AG04449 (cell line): ENCODE results near the gene DOK4.
"Not testable (repeated sequence)": the region's sequence is repeated elsewhere in the genome, so short reads cannot be mapped to it uniquely, and the experiment has no call there.

Source experiments
- CTCF ChIA-PET: fragments of 350-600 bp; formaldehyde crosslinking; extraction: SDS; loops from one replicate; lab custom pipeline; 2021; ENCODE audit warnings: antibody characterized with exemption; lab: Yijun Ruan, JAX
- POLR2A ChIA-PET: fragments of 400-600, 350-600 bp; formaldehyde crosslinking; extraction: SDS; loops from one replicate; lab custom pipeline; 2020; ENCODE audit warnings: antibody characterized with exemption, inconsistent platforms; lab: Yijun Ruan, JAX
- DNase-seq: peaks from one replicate; pipeline ENCODE4 v3.0.0-alpha.2; 2010; ENCODE audit warnings: low read depth, low spot score
- H3K4me3 ChIP-seq: 2 replicates; pipeline ENCODE4 v1.5.1; 2011; ENCODE audit warnings: low read depth, mild to moderate bottlenecking, control low read depth, low read length
- TF ChIP-seq, protein P1 (sequence below): IDR thresholded peaks from one replicate; pipeline ENCODE4 v1.5.1; 2011; ENCODE audit warnings: mild to moderate bottlenecking, moderate library complexity, low read length, control low read depth, inconsistent platforms; ENCODE audit not compliant: insufficient read depth; ENCODE audit errors: missing control alignments

The DOK4 gene

GRCh38 chr16:57445510-57445909 is 40.8 kb downstream of the DOK4 start:
- POLR2A ChIA-PET, result no interaction called here

GRCh38 chr16:57444711-57445110 is 41.6 kb downstream of the DOK4 start:
- POLR2A ChIA-PET, result no interaction called here
- TF ChIP-seq, protein P1, sequence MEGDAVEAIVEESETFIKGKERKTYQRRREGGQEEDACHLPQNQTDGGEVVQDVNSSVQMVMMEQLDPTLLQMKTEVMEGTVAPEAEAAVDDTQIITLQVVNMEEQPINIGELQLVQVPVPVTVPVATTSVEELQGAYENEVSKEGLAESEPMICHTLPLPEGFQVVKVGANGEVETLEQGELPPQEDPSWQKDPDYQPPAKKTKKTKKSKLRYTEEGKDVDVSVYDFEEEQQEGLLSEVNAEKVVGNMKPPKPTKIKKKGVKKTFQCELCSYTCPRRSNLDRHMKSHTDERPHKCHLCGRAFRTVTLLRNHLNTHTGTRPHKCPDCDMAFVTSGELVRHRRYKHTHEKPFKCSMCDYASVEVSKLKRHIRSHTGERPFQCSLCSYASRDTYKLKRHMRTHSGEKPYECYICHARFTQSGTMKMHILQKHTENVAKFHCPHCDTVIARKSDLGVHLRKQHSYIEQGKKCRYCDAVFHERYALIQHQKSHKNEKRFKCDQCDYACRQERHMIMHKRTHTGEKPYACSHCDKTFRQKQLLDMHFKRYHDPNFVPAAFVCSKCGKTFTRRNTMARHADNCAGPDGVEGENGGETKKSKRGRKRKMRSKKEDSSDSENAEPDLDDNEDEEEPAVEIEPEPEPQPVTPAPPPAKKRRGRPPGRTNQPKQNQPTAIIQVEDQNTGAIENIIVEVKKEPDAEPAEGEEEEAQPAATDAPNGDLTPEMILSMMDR, result no peak
- DNase-seq, result no peak
- CTCF ChIA-PET, result interaction anchor here (0.9 to 13.2 kb wide), 6 partner anchors 11 to 143 kb away, joined by 3 to 185 read pairs (median 5); partner anchors contain the start of gene POLR2C
- no peak overlapping the region for H3K4me3 ChIP-seq

More at GRCh38 chr16:57445510-57445909, 40.8 kb downstream of the DOK4 start:
- no peak overlapping the region for H3K4me3 ChIP-seq
- TF ChIP-seq, protein P1, result no peak
- CTCF ChIA-PET, result interaction anchor here (0.9 to 13.2 kb wide), 4 partner anchors 18 to 144 kb away, joined by 5 to 185 read pairs (median 73); partner anchors contain the start of gene POLR2C
- no peak for DNase-seq

DNA sequence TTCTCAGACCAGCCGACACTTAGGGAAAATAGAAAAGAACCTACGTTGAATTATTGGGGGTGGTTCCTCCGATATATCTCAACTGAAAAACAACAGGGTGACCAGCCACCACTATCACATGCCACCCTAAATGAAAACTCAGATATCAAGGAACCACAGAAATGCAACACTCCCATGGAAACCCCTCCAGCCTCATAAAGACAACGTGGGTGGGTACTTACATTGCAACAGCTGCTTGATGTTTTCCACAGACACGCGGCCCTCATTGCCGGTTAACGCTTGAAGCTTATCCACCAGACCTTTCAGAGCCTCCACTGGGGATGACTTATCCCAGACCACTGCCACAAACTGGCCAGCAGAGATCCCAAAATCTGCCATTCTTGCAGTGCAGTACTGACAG is 45.7 kb downstream of the DOK4 start:
- H3K4me3 ChIP-seq, POLR2A ChIA-PET, DNase-seq: not testable (repeated sequence)
- CTCF ChIA-PET, result interaction anchor here (1.2 to 13.2 kb wide), 4 partner anchors 20 to 140 kb away, joined by 3 to 185 read pairs (median 4); partner anchors contain the start of gene POLR2C

DNA sequence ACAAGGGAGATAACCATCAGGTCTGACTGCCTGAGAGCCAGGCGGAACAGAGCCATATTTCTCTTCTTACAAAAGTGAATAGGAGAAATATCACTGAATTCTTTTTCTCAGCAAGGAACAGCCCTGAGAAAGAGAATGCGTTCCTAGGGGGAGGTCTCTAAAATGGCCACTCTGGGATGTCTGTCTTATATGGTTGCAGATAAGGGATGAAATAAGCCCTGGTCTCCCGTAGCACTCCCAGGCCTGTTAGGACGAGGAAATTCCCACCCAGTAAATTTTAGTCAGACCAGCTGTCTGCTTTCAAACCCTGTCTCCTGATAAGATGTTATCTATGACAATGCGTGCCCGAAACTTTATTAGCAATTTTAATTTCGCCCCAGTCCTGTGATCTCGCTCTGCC is 46.3 kb downstream of the DOK4 start:
- POLR2A ChIA-PET, H3K4me3 ChIP-seq, DNase-seq: not testable (repeated sequence)
- CTCF ChIA-PET, result interaction anchor here (1.2 to 13.2 kb wide), 4 partner anchors 19 to 80 kb away, joined by 3 to 185 read pairs (median 4); partner anchors contain the start of gene POLR2C

DNA sequence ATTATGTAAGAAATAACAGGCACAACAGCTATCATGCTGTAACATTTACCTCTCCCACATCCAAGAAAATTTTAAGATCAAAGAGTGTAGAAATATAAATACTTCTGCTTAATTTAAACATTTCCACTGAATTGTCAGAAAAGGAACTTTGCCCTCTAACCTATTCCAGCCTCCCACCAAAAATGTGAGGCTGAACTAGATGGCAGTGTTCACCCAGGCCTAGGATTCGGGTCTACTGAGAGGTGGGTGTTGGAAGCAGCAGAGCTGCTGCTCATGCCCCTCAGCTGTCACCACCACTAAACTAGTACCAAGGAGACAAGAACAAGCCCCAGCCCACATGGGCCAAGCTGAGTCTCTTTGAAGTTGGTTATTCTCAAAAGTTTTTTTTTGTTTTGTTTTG is 50.5 kb downstream of the DOK4 start:
- POLR2A ChIA-PET, result interaction anchor here (1.0 kb wide), 1 partner anchor 11 kb away, joined by 3 read pairs; the partner anchor contains the start of genes CIAPIN1 and COQ9
- TF ChIP-seq, protein P1, result no peak
- DNase-seq, result no peak
- CTCF ChIA-PET, result interaction anchor here (1.1 to 13.2 kb wide), 4 partner anchors 9 to 85 kb away, joined by 3 to 185 read pairs (median 6); partner anchors contain the start of gene POLR2C
- no peak overlapping the region for H3K4me3 ChIP-seq

- ChIA-PET CTCF (interaction anchor here (1.2 to 6.4 kb wide), 7 partner anchors 7 to 134 kb away, joined by 3 to 91 read pairs (median 4); partner anchors contain the start of gene POLR2C), POLR2A (no interaction called here)
- no peak for DNase-seq
- TF ChIP-seq, protein P1, result no peak
- no peak overlapping the region for H3K4me3 ChIP-seq
These were observed 52.3 kb downstream of the DOK4 start for GRCh38 chr16:57434003-57434402.

DNA sequence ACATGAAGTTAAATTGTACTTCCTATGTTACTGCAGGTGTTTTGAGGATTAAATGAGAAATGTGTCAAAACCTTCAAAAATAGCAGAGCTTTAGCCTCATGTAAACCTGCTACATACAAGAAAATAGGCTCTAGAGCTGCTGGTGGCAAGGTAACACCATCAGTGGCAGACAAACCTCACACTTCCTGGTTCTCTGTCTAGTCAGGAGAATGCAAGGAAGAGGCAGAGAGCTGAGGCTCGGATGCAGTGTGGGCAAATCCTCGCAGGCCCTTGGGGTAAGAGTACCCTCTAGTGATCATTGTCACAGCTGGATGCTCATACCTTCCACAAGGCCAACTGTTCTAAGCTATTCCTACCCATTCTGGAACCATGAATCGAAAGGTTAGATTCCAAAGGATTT is 53.3 kb downstream of the DOK4 start:
- DNase-seq, result no peak
- ChIA-PET POLR2A (interaction anchor here (1.3 kb wide), 1 partner anchor 14 kb away, joined by 3 read pairs; the partner anchor contains the start of genes CIAPIN1 and COQ9), CTCF (interaction anchor here (1.0 to 6.4 kb wide), 8 partner anchors 8 to 133 kb away, joined by 3 to 91 read pairs (median 4); partner anchors contain the start of gene POLR2C)
- TF ChIP-seq, protein P1, result no peak
- no peak overlapping the region for H3K4me3 ChIP-seq
